DMS114 treated with DMSO at 0.1 percent for 48 hours (cell line): Measurements from ENCODE around the gene TAB2.
"Not testable (repeated sequence)": the region's sequence is repeated elsewhere in the genome, so short reads cannot be mapped to it uniquely, and the experiment has no call there.

ENCODE experiments used
- DNase-seq: peaks from one replicate; lab custom pipeline; 2025; ENCODE audit not compliant: unreplicated experiment; lab: John Stamatoyannopoulos, UW

TAB2 gene

DNA sequence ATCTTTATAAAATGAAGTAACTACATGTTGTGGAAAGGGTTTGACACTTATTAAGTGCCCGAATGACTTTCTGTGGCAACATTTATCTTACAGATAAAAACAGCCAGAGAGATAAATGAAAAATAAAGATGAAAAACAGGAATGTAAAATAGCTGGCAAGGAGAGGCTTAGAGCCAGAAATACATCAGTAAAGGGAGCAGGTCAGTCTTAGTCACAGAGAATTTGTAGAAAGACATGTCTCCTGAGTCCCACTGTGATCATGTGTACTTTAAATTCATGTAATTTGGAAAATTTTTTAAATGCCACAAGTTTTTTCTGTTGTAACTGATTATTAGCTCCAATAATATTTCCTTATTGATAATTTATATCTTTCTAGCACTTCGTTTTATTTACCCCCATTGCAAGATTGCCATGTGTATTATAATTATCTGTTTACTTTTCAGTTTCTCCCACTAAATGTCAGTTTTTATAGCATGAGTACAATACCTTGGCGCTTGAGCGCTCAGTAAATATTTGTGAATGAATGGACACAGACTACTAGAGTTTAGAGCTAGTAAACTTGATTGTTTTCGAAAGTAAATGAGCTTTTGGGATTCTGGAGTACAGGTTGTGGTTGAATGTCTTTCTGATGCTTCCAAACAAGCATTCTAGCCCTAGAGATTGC, 15.2 kb downstream of the TAB2 start:
- no peak for DNase-seq

DNA sequence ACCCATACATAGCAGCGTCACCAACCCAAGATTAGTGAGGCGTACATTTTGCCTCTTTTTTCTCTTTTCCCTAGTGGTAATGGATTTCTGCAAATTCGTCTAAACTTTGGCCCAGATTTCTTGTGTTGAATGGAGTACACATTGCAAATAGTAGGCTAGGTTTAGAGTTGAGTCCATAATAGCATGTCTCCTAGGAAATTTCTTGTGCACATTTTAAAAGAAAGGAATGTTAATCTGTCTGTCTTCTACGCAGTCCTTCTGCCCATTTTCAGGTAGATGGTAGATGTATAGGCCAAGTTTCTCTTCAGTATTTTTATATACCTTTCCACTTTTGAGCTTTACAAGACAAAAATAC, 15.7 kb downstream of the TAB2 start:
- DNase-seq: no peak

DNA sequence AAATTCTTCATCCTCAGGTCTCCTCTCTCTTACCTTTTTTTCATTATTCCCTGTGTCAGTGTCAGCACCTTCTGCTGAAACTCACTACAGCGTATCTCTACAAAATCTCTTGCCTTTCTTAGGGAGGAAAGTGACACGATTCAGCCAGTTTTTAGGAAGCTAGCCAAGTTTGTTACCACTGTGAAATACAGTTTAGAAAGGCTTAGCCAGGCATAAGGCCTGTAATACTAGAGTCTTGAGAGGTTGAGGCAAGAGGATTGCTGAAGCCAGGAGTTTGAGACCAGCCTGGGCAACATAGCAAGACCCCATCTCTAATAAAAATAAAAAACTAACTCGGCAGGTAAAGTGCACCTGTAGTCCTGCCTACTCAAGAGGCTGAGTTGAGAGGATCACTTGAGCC, 16.7 kb downstream of the TAB2 start:
- DNase-seq: no peak

DNA sequence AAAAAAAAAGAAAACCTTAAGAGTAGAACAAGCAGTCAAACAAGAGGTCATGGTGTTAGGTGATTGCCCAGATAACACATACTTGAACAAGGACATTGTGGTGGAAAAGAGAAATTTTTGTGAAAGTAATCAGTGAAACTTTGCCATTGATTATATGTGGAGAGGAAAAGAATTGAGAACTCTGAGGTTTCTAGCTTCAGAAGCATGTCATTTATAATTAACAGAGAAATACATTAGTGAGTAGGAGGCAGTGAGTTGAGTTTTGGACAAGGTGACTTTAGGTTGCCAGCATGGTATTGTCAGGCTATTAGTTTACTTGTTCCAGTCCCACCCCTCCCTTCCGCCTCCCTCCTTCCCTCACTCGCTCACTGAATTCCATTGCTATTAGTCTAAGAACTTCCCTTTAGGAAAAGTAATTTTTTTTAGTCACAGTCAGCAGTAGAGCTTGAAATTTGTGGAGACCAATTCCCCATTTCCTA, 17.2 kb downstream of the TAB2 start:
- DNase-seq: no peak

DNA sequence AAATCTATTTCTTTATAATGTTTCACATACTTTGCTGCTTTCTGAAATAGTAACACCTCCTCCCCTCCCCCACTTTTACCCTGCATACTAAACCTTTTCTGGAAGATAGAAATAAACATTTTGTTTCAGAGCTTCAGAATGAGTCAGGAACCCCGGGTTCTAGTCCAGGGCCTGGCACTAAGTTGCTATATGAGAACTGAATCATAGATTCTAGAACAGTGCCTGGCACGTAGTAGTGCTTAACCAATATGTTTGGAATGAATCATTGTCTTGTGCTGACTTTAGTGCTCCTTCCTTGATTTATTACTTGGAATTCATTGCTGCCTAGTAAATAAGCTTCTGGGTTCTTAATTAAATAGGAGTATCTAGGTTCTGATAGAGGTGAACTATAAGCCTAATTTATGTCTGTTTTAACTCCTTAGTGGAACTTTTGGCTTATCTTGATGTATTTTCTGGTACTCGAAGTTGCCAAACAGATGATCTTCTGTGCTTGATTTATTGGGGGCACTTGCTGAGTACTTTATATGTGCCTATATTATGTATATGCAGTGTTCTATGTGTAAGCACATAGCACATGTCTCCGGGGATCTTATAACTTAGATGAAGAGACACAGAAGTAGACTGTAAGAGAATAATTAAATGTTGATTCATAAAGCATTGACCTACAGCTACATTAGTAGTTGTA, 18.6 kb downstream of the TAB2 start:
- no peak for DNase-seq

DNA sequence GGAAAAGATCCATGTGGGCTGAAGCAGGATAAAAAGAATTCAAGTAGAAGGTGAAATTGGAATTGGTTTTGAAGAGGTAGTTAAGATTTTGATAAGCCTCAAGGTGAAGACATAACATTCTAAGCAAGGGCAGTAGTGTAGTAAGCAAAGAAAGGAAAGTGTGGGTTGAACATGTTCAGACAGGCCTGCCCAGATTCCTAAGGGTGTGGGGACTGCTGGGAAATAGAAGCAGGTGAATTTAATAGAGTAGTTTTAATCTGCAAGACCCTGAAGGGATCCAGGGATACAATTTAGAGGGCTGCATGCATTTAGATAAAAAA, 19.1 kb downstream of the TAB2 start:
- no peak for DNase-seq

DNA sequence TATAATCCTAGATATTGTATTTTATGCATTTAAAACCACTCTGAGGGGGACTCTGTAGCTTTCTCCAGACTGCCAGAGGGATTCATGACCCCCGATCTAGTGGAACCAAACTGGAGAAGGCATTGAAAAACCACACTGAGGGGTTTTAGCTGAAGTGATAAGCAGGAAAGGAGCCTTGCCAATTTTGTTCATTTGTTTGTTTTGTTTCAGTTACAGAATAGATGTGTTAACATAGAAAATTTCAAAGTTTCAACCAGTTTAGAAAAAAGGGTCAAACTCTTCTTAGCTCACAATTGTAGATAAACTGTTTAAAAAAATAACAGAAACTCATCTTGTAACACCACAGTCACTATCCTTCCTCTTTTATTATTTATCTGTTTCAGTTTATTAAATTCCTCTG, 19.8 kb downstream of the TAB2 start:
- DNase-seq: no peak

DNA sequence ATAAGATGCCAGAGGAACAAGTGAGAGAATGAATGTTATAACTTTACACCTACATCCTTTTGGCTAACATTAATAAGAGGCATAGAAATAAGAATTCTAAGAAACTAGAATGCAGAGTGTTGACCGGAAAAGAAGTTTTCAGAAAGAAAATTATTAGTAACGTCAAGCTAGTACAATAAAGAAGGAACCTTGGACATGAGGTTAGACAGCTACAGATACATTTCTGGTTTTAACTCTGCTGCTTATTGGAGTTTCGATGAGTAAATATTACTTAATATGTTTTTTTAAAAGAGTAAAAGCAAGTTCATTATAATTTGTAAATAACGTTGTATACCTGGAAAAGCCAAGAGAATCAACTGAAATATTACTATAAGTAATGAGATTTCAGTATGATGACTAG, 22.7 kb downstream of the TAB2 start:
- no peak for DNase-seq

DNA sequence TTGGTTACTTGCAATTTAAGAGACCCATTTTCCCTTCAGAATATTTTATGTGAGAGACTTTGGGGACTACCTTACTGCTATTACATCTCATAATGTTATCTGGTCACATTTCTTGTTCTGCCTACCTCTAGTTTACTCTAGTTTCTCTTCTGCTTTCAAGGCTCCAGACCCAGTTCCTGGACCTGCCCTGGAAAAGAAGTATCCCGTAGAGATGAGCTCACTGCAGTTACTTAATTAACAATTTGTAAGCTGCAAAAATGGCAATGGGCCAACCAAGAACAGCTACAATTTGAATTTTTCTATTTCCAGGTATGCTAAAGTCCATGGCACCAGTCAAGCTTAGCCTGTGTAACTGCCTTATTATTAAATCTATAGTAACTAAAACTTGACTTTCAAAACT, 25.0 kb downstream of the TAB2 start:
- no peak for DNase-seq

DNA sequence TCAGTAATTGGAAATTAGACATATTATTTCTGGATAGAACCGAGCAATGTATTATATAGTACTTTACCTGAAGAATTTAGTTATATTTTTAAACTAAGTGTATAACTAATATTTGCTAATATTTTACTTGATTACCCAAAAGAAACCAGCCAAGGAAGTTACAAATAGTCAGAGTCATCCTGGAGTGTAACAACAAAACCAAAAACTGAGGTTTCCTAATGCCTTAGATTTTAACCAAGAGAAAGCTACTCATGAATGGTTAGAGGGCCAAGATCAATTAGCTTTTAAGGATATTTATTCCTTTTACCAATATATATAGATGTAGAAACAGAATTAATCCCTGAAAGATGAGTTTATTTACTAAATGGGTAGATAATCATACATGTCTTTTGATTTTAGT, 26.0 kb downstream of the TAB2 start:
- no peak for DNase-seq

DNA sequence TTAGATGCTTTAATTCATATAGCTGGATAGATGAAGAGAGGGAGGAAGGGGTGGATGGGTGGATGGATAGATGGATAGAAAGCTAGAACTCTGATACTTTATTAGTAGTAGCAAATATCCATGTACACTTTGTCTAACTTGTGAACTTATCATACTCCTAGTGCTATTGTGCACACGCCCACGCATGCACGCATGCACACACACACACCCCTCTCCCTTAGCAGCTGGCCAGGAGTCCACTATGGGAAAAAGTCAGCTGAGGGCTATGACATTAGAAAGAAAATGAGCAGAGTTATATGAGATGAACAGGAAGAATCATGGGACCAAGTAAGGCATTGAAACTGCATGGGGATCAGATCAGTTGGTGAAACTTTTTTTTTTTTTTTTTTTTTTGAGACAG, 28.6 kb downstream of the TAB2 start:
- DNase-seq: no peak

DNA sequence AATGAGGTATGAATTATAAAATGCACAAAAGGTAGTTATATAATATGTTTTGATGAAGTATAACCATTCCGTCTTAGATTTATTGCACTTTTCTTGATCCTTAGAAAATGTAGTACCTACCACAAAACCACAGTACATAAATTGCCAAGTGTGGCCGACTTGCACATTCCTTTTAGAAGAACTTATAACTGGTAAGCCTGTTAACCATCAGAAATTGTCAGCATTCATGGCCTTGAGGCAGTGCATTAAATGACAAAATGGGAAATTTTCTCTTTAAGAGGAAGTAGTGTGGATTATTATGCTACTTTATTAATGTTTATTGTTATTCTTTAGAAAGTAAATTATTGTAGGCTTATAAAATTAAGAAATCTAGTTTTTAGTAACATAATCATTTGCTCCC, 29.6 kb downstream of the TAB2 start:
- DNase-seq: no peak

DNA sequence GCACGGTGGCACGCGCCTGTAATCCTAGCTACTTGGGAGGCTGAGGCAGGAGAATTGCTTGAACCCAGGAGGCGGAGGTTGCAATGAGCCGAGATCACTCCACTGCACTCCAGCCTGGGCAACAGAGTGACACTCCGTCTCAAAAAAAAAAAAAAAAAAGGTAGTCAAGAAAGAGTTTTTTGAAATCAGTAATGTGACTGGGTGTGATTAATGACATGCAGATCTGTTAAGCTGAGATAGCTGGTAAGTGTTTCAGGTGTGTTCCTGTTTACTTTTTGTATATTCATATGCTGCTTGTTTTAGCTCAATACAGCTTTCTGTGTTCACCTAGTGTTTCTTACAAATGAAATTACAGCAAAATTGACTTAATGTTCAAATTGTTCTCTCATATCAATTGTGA, 31.8 kb downstream of the TAB2 start:
- not testable (repeated sequence) for DNase-seq

DNA sequence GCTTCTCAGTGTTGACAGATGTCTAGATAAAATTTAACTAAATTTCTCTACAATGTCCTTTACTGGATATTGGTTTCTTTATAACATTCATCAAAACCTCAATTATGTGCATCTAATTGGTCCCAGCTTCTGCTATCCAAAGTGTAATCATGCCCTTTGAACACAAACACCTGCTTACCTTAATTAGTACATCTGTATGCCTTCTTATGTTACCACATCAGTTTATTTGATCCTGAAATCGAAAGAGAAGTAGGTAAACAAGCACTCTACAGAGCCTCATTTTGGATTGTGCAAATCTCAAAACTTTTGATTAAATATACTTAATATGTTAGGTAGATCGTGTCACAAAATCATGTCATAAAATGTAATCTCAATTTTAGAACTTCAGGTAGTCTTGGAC, 36.5 kb downstream of the TAB2 start:
- no peak for DNase-seq

DNA sequence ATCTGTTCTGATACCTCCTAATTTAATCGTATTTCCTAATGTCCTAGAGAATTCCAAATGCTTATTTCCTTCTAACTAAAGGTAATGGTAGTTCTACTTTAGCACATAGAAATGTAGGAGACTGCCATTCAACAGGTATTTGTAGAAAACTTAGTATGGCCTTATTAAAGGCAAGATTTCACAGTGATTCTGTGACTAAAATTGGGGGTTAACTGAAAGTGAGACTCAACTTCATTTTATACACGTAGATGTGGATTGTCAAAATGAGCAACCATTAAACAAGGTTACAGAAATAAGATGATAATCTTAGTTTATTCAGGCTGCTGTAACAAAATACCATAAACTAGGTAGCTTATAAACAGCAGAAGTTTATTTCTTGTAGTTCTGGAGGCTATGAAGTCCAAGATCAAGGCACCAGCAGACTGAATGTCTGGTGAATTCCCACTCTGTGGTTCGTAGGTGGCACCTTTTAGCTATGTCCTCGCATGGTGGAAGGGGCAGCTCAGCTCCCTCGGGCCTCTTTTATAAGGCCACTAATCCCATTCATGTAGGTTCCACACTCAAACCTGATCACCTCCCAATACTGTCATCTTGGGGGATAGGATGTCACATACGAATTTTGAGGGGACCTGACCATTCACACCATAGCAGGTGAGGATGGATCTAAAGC, 38.7 kb downstream of the TAB2 start:
- no peak for DNase-seq

DNA sequence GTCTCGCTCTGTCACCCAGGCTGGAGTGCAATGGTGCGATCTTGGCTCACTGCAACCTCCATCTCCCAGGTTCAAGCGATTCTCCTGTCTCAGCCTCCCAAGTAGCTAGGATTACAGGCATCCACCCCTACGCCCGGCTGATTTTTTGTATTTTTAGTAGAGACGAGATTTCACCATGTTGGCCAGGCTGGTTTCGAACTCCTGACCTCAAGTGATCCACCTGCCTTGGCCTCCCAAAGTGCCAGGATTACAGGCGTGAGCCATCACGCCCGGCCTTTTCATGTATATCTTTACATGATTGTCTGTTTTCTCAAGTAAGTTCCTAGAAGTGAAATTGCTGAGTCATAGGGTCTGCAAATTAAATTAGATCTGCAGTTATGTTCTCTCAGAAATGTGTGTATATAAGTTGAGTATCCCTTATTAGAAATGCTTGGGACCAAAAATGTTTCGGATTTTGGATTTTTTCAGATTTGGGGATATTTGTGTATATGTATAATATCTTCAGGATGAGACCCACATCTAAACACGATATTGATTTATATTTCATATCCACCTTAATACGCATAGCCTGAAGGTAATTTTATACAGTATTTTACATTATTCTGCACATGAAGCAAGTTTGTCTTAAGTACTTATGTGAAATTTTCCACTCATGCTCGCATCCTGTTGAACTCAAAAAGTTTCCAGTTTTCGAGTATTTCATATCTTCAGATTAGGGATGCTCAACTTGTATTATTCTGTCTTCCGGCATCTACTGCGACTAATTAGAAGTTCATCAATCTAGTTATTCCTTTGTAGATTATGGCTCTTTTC, 40.4 kb downstream of the TAB2 start:
- DNase-seq: no peak

DNA sequence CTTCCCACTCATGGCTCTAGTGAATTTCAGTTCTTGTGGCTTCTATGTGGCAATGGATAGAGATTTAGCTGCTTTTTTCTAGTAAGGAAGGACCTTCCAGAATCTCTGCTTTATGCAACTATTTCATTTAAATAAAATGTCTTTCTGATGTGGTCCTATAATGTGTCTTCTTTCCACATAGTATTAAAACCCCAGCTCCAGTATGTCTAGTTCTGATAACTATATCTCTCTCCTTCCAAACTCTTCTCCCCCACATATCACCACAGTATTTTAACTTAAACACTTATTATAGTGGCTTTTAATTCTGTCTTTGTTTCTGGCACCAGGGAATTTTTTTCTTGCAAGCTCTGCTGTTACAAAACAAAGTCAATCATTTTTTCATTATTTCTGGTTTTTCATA, 41.9 kb downstream of the TAB2 start:
- no peak for DNase-seq

DNA sequence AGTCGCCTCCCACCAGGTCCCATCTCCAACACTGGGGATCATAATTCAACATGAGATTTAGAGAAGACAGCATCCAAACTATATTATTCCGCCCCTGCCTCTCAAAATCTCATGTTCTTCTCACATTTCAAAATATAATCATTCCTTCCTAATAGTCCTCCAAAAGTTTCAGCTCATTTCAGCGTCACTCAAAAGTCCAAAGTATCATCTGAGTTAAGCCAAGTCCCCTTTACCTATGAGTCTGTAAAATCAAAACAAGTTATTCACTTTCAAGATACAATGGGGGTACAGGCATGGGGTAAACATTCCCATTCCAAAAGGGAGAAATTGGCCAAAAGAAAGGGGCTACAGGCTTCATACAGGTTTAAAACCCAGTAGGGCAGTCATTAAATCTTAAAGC, 43.0 kb downstream of the TAB2 start:
- no peak for DNase-seq

DNA sequence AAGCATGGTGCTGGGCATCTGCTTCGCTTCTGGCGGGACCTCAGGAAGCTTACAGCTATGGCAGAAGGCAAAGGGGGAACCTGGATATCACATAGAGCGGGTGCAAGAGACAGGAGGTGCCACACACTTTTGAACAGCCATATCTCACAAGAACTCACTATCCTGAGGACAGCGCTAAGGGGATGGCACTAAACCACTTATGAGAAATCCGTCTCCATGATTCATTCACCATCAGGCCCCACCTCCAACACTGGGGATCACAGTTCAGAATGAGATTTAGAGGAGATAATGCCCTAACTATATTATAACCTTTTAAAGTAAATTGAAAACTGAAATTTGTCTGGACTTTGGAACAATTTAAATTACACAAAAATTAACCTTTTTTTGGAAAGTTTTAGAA, 44.8 kb downstream of the TAB2 start:
- no peak for DNase-seq

DNA sequence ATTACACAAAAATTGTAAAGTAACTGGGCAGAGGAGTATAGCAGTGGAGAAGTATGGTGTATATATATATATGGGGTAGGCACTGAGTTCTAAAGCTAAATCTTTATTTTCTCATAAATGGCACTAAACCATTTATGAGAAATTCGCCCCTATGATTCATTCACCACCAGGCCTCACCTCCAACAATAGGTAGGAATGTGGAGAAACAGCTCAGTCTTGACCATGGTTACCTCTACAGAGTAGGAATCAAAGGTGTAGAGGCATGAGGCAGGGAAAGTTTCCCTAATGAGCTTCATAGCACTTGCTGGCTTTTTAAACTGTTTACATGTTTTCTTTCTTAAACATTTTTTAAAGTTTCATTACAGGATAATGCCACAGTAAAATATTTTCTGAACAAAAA, 45.6 kb downstream of the TAB2 start:
- no peak for DNase-seq

DNA sequence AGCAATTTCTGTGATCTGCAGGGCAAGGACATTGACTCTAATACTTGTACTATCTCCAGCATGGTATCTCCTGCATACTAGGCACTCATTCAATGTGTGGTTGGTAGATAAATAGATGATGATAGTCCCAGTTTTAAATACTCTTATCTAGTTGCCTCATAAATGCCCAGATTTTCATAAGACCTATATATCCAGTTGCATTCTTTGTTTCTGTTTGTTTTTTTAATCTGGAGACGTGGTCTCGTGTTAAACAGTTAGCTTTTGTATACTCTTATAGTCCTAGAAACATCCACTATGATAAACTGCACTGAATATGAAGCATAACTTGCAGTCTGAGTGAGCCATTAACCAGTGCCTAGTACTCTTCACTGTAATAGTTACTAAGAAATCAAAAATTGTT, 47.0 kb downstream of the TAB2 start:
- no peak for DNase-seq

DNA sequence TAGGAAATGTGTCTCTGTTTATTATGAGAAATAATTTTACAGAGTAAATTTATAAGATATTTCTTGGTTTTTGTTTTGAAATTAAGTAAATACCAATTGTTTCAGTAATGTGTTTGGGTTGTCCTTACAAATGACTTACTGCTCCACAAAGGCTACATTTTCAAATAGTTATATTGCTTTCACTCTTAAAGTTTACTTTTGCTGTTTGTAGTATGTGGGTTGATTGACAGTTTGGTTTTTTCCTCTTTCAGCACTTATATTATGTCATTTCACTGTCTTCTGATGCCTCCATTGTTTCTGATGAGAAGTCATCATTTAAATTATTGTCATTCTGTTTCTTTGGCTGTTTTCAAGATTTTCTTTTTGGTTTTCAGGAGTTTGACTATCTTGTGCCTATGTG, 47.7 kb downstream of the TAB2 start:
- DNase-seq: no peak
